ENCODE data around the gene H1-8.
"Not testable (repeated sequence)": the region's sequence is repeated elsewhere in the genome, so short reads cannot be mapped to it uniquely, and the experiment has no call there.

The H1-8 gene

GRCh38 chr3:129536804-129537203 lies 6.2 kb upstream of the H1-8 start:
- TF ChIP-seq, protein P1, sequence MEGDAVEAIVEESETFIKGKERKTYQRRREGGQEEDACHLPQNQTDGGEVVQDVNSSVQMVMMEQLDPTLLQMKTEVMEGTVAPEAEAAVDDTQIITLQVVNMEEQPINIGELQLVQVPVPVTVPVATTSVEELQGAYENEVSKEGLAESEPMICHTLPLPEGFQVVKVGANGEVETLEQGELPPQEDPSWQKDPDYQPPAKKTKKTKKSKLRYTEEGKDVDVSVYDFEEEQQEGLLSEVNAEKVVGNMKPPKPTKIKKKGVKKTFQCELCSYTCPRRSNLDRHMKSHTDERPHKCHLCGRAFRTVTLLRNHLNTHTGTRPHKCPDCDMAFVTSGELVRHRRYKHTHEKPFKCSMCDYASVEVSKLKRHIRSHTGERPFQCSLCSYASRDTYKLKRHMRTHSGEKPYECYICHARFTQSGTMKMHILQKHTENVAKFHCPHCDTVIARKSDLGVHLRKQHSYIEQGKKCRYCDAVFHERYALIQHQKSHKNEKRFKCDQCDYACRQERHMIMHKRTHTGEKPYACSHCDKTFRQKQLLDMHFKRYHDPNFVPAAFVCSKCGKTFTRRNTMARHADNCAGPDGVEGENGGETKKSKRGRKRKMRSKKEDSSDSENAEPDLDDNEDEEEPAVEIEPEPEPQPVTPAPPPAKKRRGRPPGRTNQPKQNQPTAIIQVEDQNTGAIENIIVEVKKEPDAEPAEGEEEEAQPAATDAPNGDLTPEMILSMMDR (conservative IDR thresholded peaks at IDR 0.05; ENCODE audit: low read depth, low read length) = no peak
- no peak overlapping the region for H3K4me3 ChIP-seq (ENCODE audit: low read length)
- no peak for DNase-seq (ENCODE audit: low read depth)

- H3K4me3 ChIP-seq (ENCODE audit: low read length) = no peak overlapping the region
- TF ChIP-seq, protein P1 (conservative IDR thresholded peaks at IDR 0.05; ENCODE audit: low read depth, low read length) = no peak
Measured at GRCh38 chr3:129539206-129539605, 3.8 kb upstream of the H1-8 start.

DNA sequence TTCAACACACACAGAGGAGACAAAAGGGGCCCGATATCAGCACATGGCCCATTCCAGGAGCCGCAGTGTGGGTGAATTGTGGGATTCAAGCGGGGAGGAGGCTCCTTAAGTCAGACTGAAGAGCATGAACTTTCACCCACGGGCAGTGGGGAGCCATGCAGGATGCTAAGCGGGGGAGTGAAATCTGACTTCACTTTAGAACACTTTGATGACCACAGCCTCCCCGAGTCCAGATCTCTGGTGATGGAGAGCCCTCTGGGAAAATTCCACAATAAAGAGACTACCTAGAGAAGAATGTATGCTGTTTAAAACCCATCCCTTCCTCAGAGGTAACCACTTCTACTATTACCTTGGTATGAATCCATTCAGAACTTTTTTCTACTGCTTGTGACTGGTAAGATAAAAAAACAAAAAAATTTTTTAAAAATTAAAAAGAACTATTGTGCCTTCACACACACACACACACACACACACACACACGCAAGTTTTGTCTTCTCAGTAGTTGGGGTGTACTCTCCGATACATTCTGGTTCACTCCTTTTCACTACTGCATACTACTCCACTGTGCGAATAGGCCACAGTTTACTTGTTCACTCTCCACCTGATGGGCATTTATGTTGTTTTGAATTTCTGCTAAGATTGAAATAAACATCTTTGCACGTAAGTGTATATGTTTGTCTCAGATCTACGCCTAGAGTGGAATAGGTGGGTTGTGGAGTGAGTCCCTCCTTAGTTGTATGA lies 2.0 kb upstream of the H1-8 start:
- TF ChIP-seq, protein P1 (conservative IDR thresholded peaks at IDR 0.05; ENCODE audit: low read depth, low read length) = no peak
- DNase-seq (ENCODE audit: low read depth) = no peak
- no peak overlapping the region for H3K4me3 ChIP-seq (ENCODE audit: low read length)

More at GRCh38 chr3:129539206-129539605, 3.8 kb upstream of the H1-8 start:
- no peak for DNase-seq (ENCODE audit: low read depth)

- no peak for DNase-seq (ENCODE audit: low read depth)
- no peak overlapping the region for H3K4me3 ChIP-seq (ENCODE audit: low read length)
- TF ChIP-seq, protein P1 (conservative IDR thresholded peaks at IDR 0.05; ENCODE audit: low read depth, low read length) = no peak
Measured at GRCh38 chr3:129542747-129543146, 228 bp upstream of the H1-8 start.

- H3K4me3 ChIP-seq (ENCODE audit: low read length) = no peak overlapping the region
- DNase-seq (ENCODE audit: low read depth) = no peak
- TF ChIP-seq, protein P1 (conservative IDR thresholded peaks at IDR 0.05; ENCODE audit: low read depth, low read length) = no peak
Measured at GRCh38 chr3:129543999-129544398, 1.0 kb downstream of the H1-8 start.

DNA sequence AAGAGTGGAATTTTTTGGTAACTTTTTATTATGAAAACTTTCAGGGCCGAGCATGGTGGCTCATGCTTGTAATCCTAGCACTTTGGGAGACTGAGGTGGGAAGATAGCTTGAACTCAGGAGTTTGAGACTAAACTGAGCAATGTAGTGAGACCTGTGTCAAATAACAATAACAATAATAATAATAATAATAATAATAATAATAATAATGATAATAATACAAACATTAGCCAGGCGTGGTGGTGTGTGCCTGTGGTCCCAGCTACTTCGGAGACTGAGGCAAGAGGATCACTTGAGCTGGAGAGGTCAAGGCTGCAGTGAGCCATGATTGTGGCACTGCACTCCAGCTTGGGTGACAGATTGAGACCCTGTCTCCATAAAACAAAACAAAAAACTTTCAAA lies 3.0 kb downstream of the H1-8 start:
- DNase-seq (ENCODE audit: low read depth); H3K4me3 ChIP-seq (ENCODE audit: low read length): not testable (repeated sequence)

GRCh38 chr3:129547241-129547640 lies 4.3 kb downstream of the H1-8 start:
- no peak overlapping the region for H3K4me3 ChIP-seq (ENCODE audit: low read length)
- TF ChIP-seq, protein P1 (conservative IDR thresholded peaks at IDR 0.05; ENCODE audit: low read depth, low read length) = no peak
- DNase-seq (ENCODE audit: low read depth) = no peak
